Chondrocyte (in vitro differentiated cells): ENCODE results near the gene ANKMY1. TPM values are rescaled to one million over a fixed set of nuclear protein-coding genes. Genes with fewer than 3 reads are reported as not detected.

ENCODE experiments used
- DNase-seq: peaks from one replicate; pipeline ENCODE4 v3.0.0; 2021; ENCODE audit warnings: mixed read lengths, low spot score
- H3K27ac Mint-ChIP-seq: one replicate; pipeline ENCODE4 v1.8.0; 2021; ENCODE audit warnings: mild to moderate bottlenecking, moderate library complexity, mixed read lengths; ENCODE audit not compliant: unreplicated experiment
- H3K27me3 Mint-ChIP-seq: 2 replicates; pipeline ENCODE4 v1.8.0; 2021; ENCODE audit warnings: low read depth, mixed read lengths
- H3K36me3 Mint-ChIP-seq: 2 replicates; pipeline ENCODE4 v1.8.0; 2021; ENCODE audit warnings: low read depth, mixed read lengths
- H3K4me1 Mint-ChIP-seq: 2 replicates; pipeline ENCODE4 v1.8.0; 2021; ENCODE audit warnings: low read depth, mild to moderate bottlenecking, mixed read lengths
- H3K4me3 Mint-ChIP-seq: one replicate; pipeline ENCODE4 v1.8.0; 2021; ENCODE audit warnings: mild to moderate bottlenecking, moderate library complexity, mixed read lengths; ENCODE audit not compliant: unreplicated experiment
- H3K9me3 Mint-ChIP-seq: 2 replicates; pipeline ENCODE4 v1.8.0; 2021; ENCODE audit warnings: low read depth, mixed read lengths
- total RNA-seq: library from RNA; stranded (reverse); gene quantifications from 3 replicates; pipeline ENCODE4 v1.2.1, GENCODE V29; 2021
- TF ChIP-seq, protein P1 (sequence below): fragments of 200-600 bp; sonication (generic); IDR thresholded peaks from 2 replicates; pipeline ENCODE4 v1.5.0; 2021; ENCODE audit warnings: antibody characterized with exemption, mild to moderate bottlenecking, moderate library complexity

The ANKMY1 gene
- total RNA-seq, 1 donor from 2014 or later = 10.8 TPM

DNA sequence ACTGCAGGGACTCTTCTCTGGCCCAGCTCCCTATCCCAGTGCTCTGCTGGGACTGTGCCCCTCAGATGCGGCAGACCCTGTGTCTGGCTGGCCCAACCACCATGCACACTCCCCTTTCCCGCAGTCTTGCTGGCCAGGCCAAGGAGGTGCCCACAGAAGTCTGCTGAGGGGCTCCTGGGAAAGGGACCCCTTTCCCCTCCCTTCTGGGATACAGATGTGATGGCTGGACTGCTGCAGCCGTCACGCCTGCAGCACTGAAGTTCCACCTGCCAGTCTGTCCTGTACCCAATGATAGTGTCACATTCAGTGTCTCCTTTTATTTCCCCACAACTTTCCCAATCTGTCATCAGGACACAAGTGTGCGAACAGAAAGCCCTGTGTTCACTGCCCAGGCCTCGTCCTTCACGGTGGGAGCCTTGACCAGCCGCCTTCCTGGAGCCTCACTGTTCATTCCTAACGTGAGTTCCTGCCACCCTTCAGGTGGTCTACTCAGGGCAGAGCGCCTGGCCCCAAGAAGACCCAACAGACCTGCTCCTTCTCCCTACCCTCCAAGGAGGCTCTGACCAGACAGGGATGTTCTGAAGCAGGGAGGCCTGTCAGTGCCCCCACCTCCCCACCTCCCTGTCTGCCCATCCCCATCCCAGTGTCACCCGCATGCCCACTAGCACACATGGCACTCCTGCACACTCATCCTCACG, 47.1 kb downstream of the ANKMY1 start:
- no peaks in the 10 kb centered on the region for H3K9me3 Mint-ChIP-seq
- no peak overlapping the region for H3K27ac Mint-ChIP-seq

DNA sequence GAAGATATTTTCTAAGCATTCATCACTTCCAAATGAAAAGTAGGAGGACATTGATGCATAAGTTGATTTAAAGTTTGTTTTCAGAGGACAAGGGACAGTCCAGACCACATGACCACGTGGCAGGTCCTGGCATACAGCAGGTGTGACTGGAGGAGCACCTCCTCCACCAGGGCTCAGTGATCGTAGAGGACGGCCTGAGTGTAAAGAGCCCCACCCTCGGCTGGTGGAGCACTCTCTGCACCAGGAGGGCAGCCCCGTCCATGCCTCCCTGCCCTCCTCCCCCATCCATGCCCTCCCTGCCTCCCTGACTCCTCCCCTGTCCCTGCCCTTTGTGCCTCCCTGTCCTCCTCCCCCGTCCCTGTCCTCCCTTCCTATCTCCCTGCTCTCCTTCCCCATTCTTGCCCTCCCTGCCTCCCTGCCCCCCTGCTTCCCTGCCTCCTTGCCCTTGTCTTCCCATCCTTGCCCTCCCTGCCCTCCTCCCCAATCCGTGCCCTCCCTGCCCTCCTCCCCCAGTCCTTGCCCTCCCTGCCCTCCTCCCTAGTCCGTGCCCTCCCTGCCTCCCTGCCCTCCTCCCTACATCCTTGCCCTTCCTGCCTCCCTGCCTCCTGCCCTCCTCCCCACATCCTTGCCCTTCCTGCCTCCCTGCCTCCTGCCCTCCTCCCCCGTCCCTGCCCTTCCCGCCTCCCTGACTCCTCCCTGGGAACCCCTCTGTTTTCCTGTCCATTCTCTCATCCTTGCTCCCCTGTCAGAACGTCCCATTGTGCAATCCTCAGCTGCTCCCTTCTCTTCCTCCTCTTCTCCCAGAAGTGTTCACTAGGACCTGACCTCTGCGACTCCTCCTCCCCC, 47.9 kb downstream of the ANKMY1 start:
- H3K4me1 Mint-ChIP-seq = peaks cover 4% of the 10 kb centered on the region
- no peaks in the 10 kb centered on the region for H3K27me3 Mint-ChIP-seq
- peaks cover 16% of the 10 kb centered on the region for H3K36me3 Mint-ChIP-seq
- no peak overlapping the region for H3K27ac Mint-ChIP-seq
- no peak overlapping the region for H3K4me3 Mint-ChIP-seq
- DNase-seq = no peak
- no peaks in the 10 kb centered on the region for H3K9me3 Mint-ChIP-seq
- TF ChIP-seq, protein P1, sequence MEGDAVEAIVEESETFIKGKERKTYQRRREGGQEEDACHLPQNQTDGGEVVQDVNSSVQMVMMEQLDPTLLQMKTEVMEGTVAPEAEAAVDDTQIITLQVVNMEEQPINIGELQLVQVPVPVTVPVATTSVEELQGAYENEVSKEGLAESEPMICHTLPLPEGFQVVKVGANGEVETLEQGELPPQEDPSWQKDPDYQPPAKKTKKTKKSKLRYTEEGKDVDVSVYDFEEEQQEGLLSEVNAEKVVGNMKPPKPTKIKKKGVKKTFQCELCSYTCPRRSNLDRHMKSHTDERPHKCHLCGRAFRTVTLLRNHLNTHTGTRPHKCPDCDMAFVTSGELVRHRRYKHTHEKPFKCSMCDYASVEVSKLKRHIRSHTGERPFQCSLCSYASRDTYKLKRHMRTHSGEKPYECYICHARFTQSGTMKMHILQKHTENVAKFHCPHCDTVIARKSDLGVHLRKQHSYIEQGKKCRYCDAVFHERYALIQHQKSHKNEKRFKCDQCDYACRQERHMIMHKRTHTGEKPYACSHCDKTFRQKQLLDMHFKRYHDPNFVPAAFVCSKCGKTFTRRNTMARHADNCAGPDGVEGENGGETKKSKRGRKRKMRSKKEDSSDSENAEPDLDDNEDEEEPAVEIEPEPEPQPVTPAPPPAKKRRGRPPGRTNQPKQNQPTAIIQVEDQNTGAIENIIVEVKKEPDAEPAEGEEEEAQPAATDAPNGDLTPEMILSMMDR = no peak

More for the DNA sequence above, 47.1 kb downstream of the ANKMY1 start:
- no peak overlapping the region for H3K4me3 Mint-ChIP-seq
- peaks cover 4% of the 10 kb centered on the region for H3K4me1 Mint-ChIP-seq
- DNase-seq = no peak
- TF ChIP-seq, protein P1 = no peak
- no peaks in the 10 kb centered on the region for H3K27me3 Mint-ChIP-seq
- H3K36me3 Mint-ChIP-seq = peaks cover 15% of the 10 kb centered on the region

GRCh38 chr2:240508832-240509545, 48.8 kb downstream of the ANKMY1 start:
- Mint-ChIP-seq H3K9me3 (no peaks in the 10 kb centered on the region), H3K4me3 (no peak overlapping the region), H3K4me1 (peaks cover 3% of the 10 kb centered on the region), H3K27ac (no peak overlapping the region), H3K27me3 (no peaks in the 10 kb centered on the region), H3K36me3 (peaks cover 16% of the 10 kb centered on the region)
- DNase-seq = no peak
- TF ChIP-seq, protein P1 = no peak

DNA sequence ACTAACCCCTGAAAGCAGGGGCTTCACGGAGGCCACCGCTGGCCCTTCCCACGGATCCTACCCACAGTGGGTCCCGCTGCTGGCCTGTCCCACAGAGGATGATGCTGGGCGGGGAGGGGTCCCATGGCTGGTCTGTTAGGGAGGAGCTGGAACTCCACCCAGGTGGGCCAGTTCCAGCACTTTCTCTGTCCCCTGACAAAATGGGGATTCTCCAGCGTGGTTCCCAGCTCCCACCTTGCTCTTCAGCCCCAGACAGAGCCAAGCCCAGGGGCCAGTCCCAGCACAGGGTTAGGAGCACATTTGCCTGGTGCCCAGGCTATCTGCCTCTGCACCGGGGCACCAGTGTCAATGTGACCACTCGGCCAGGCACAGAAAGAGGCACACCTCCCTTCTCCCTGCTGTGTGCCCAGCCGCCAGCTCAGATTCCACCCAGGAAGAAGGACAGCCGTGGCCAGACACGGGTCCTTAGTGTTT, 50.0 kb downstream of the ANKMY1 start:
- H3K4me3 Mint-ChIP-seq = no peak overlapping the region
- TF ChIP-seq, protein P1 = no peak
- H3K27me3 Mint-ChIP-seq = no peaks in the 10 kb centered on the region
- DNase-seq = peak; percentile 53
- peaks cover 16% of the 10 kb centered on the region for H3K36me3 Mint-ChIP-seq
- no peak overlapping the region for H3K27ac Mint-ChIP-seq
- no peaks in the 10 kb centered on the region for H3K4me1 Mint-ChIP-seq
- H3K9me3 Mint-ChIP-seq = no peaks in the 10 kb centered on the region
